GM19463 (cell line): ENCODE measurements around the gene SLC6A6.

Experiments
- ATAC-seq: cut with Tn5 transposase; IDR thresholded peaks from one replicate; pipeline ENCODE4 v1.9.1; 2021; ENCODE audit warnings: mild to moderate bottlenecking, moderate library complexity; ENCODE audit not compliant: unreplicated experiment

Gene SLC6A6

DNA sequence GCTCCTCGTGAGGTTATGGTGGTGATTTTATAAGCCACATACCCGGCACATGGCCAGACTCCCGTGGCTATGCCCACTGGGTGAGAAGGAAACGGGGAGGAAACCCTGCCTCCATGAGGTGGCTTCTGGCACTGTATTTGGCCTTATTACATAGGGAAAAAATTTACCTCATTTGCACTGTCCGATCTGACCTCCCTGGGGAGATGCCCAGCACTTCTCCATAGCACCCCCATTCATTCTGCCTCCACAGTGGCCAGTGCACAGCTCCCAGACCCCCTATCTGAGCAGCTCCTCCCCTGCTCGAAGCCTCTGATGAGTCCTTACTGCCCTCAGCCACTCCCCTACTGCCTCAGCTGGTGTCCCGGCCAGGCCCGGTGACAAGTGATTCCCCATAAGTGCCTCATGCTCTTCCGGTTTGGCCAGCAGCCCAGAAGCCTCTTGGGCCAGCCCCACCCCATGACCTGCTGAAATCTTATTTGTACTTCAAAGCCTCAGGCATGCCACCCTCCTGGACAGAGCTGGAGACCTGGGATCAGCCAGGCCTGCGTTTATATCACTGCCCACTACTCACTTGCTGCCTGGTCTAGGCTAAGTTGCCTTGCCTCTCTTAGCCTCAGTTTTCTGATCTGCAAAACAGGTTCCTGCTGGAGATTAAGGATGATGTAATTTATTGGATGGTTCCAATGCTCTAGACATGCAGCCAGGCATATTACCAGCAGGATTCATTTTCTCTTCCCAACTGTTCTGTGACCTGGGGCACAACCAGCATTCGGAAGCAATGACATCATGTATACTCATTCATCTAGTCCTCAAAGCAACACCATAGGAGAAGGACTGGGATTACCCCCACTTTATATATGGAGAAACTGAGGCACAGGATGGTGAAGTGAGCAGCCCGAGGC lies 30.6 kb upstream of the SLC6A6 start:
- ATAC-seq = peak; percentile 61

DNA sequence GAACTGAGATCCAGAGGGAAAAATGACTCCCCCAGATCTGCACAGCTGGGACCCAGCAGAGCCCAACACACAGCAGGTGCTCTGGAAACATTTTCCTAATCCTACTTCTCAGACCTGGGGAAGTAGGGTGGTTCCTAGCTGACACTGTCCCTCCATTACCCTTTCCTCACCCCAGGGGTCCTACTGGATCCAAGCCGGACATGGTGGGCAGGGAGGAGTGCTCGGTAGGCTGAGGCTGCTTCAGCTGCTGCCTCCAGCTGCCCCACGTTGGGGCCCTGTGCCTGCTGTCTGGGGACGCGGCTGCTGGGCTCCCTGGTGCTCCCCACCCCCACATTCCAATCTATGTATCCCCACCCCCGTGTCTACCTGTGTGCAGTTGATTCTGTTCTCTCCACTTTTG lies 29.8 kb upstream of the SLC6A6 start:
- ATAC-seq = no peak

DNA sequence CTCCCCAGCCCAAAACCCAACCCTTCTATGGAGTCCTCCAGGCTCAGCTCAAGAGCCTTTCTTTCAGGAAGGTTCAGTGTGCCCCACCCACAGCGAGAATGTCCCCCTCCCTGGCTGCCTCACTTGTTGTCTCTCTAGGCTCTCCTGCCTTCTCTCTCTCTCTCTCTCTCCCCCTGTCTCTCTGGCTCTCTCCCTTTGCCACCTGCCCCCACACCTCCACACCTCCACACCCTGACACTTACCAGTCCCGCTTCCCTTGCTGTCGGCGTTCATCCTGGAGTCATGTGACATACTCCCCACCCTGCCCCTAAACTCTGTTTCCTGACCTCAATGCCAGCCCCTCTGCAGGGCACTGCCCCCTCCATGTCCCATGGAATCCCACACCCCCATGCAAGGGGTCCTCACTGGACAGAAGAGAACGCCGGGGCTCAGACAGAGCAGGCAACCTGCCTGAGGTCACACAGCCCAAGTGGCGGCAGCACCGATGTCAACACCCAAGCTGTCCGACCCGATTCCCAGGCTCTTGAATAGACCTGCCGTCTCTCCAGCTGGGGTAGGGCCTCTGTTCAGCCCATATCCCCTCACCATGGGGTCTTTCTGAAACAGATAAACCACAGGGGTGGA lies 28.5 kb upstream of the SLC6A6 start:
- no peak for ATAC-seq

DNA sequence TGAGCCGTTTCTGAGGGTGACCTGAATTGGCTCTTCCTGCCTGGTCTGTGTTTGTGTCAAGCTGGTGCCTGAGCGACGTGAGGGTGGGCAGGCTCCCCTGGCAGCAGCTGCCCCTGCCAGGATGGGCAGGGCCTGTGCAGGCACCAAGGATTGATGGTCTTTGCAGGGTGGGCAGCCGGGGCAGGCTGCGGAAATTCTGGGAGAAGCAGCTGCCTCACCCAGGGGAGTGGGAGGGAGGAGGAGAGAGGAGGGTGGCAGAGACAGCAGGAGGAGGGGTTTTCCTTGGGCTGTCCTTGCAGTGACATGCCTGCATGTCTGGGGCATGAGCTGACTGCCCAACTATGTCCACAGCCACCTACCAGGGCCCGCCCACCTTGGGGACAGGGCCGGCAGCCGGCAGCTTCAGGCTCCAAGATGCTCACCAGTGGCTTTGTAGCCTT lies 27.9 kb upstream of the SLC6A6 start:
- no peak for ATAC-seq

DNA sequence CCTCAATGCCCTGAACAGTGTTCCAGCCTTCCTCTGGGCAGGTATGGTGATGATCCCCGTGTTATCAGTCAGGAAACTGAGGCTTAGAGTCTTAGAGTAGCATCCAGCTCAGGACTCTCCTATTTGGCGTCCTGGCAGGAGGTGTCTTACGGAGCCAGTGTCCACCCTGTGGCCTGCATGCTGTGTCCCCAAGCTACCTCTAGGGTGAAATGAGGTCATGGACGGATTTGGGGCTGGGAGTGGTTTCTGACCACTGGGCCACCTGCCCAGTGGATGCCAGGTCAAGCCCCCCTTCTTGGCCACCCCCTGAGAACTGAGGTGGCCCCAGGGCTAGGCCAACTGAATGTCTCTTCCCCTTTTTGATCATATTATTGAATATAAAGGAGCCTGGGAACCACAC lies 27.2 kb upstream of the SLC6A6 start:
- no peak for ATAC-seq

DNA sequence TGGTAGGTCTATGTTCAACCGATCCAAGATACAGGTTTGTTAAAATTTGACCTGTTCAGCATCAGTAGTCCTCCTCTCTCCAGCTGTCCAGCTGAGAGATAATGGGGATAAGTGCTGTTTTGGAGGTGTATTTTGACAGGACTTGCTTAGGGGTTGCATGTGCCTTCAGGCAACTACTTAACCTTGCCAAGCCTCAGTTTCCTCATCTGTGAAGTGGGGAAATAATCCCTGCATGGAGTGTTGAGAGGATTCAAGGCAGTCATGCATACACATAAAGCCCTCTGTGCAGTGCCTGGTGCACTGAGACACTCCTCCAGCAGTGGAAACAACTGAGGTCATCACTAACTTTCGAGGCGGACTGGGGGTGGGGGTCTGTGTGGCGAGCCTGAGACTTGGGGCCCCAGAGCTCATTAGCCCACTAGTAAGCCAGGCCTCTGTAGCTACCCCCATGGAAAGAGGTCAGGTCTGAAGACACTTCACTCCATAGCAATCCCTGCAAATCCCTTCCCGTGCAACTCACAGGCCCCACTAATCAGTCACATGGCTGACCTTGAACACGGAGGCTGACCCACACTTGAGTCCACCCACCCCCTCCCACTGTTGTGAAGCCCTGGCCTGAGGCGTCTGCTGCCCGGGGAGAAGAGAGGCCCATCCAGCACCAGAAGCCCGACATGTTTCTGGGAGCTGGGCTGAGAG lies 25.9 kb upstream of the SLC6A6 start:
- ATAC-seq = no peak

DNA sequence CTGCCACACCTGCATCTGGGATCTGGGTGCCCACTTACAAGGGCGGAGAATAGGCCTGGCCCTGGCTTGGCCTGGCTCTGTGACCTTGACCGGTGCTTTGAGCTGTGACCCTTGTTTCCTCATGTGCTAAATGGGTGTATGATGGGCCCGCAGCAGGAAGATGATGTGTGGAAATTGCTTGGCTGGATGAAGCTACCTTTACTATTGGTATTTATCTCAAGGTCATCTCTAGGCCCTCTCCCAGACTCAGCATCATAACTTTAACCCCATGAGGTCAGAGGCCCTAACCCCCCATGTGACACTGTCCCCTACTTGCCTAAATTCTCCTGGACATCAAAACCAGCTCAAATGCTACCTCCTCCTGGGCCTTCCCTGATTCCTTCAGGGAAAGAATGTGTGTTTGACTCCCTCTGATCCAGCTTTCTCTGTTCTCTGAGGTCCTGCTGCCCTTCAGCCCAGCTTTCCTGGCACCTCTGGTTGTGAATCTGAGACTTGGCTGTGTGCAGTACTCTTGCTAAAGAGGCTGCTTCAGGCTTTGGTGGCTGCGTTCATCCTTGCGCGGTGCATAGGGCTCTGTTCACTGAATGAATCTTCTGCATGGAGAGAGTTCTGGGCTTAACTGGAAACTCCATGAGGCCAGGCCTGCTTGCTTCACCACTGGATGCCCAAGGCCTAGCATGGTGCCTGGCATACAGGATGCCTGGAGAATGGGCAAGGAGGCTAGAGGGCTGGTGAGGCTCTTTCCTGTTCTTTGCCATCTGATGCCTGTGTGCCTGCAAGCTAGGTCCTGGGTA lies 25.2 kb upstream of the SLC6A6 start:
- ATAC-seq = no peak

DNA sequence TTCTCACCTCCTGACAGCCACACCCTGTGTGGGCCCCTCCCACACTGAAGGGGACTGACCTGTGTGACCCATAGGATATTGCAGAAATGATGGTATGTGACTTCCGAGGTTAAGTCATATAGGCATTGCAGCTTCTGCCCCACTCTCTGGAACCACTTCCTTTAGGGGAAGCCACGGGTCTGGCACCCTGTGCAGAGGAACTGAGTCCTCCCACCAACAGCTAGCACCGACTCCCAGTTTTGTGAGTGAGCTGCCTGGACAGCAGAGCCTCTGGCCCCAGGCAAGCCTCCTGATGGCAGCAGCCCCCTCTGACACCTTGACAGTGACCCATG lies 24.6 kb upstream of the SLC6A6 start:
- peak; percentile 72 for ATAC-seq

DNA sequence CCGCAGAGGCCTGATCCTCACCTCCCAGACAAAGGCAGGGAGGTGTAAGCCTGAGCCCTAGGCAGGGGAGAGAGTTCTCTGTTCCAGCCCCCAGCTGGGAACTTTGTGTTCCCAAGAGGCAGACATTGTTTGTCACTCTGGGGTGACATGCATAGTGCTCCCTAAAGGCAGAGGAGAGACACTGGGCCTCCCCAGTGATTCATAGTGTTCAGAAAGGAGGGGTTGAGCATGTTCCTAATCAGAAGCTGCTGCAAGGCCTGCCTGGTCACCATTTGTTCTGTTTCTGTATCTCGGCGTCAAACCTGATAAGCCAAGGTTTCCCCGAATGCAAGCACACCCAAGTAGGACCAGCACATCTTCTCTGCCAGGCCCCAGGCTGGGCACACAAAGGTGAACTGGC lies 24.0 kb upstream of the SLC6A6 start:
- no peak for ATAC-seq

DNA sequence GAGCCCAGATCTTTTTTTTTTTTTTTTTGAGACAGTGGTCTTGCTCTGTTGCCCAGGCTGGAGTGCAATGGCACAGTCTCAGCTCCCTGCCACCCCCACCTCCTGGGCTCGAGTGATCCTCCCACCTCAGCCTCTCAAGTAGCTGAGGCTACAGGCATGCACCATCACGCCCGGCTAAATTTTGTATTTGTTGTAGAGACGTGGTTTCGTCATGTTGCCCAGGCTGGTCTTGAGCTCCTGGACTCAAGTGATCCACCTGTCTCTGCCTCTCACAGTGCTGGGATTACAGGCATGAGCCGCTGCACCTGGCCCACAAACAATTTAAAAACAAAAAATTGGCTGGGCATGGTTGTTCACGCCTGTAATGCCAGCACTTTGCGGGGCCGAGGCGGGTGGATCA lies 22.6 kb upstream of the SLC6A6 start:
- no peak for ATAC-seq

DNA sequence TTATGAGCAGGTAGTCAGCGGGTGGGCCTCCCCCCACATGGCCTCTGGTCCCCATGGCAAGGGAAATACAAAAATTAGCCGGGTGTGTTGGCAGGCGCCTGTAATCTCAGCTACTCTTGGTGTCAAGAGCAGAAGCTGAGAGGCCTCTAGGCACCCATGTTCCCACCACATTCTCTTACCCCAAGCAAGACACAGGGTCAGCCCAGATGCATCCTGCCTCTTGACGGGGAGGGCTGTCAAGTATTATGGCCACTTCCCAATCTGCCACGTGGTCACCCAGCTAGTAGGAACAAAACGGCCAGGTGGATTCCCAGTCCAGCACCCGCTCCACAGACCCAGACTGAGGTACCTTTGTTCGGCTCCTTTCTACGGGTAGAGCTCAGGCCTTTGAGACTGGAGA lies 16.2 kb upstream of the SLC6A6 start:
- no peak for ATAC-seq

DNA sequence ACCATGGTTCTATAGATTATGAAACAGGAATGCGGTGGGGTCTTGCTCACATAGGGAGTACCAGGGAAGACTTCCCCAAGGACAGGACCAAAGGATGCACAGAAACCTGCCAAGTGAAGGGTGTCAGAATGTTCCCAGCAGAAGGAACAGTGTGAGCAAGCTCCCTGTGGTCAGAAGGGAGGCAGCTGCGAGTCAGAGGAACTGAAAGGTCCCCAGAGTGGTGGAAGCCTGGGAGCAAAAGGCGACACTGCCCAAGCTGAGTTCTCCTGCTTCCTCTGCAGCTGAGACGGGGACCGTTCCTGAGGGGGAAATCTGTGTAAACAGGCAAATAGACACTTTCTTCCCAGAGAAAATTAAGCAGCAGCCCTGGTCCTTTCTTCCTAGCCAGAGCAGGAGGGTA lies 14.2 kb upstream of the SLC6A6 start:
- ATAC-seq = no peak

DNA sequence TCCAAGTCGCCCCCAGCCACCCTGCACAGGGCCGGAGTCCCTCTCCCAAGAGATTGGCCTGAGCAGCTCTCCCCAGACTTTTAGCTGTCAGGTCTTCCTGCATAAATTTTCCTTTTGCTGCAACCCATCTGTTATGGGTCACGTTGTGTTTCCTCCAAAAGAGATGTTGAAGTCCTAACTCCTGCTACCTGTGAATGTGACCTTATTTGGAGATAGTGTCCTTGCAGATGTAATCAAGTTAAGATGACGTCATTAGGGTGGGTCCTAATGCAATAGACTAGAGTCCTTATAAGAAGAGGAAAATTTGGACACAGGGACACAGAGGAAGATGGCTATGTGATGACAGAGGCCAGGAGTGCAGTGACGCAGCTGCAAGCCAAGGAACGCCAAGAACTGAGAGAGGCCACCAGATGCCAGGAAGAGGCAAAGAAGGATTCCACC lies 13.2 kb upstream of the SLC6A6 start:
- no peak for ATAC-seq

DNA sequence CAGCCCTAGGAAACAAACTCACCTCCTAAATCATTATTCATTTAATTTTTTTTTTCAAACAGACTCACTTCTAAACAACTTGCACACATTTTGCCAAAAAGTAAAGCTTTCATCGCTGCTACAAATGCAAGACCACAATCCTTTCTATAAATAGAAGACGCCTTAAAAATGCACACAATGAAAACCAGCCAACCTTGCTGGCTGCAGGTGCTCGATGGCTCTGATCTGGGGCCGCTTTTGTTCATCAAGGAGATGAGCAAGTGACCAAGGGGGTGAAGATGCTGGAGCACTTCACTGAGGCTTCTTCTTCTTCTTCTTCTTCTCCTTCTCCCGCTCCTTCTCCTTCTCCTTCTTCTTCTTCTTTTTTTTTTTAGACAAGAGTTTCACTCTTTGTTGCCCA lies 12.7 kb upstream of the SLC6A6 start:
- ATAC-seq = no peak

DNA sequence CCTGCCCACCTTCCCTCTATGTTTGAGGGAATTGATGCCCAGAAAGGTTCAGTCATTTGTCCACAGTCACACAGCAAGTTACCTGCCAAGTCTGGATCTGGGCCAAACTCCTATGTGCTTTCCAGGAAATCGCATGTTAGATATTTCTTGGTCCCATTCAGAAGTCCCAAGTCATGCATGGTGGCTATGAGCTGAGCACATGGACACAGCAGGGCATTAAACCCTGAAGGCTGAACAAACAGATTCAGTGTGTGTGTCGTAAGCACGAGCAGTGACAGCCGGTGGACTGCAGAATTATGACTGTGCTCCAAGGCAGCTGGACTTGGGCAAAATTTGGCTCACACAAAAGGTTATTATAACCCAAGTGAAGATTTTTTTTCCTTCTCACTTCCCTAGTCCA lies 11.4 kb upstream of the SLC6A6 start:
- no peak for ATAC-seq

DNA sequence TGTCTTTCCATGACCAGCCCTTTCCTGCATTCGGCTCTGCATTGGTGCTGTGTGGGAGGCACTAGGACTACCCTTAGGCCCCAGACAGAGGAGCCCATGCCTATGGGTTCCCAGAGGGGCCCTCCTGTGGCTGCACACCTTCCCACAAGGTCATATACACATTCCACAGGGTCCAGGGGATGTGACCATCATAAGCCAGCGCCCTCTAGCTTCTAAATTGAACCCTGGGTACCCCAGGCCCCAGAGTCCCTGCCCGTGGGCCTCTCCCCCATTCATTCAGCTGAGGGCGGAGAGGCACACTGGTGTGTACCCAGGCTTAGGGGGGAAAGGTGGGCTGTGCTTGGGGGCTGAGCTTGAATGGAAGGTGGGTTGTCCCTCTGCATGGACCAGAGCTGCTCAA lies 10.2 kb upstream of the SLC6A6 start:
- no peak for ATAC-seq

DNA sequence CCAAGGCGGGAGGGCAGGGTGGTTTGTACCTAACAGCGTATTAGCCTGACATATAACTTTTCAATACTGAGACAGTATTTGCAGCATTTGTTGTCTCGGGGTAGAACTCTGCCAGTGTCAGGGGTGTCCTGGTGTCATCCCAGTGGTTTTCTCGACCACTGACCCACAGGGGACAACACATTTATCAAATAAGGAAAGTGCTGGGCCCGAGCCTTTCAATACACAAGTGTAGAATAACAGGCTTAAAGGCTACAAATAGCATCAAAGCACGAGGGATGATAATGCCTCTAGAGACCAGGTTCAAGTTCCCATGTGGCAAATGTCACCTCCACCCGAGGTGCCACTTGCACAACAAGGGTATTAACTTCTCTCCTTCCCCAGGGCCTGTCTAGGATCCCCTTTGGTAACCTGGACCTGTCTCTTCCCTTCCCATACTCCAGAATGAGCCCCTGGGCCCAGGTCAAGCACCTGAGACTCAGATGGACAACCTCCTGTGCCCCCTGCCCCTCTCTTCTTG lies 9.5 kb upstream of the SLC6A6 start:
- ATAC-seq = no peak

DNA sequence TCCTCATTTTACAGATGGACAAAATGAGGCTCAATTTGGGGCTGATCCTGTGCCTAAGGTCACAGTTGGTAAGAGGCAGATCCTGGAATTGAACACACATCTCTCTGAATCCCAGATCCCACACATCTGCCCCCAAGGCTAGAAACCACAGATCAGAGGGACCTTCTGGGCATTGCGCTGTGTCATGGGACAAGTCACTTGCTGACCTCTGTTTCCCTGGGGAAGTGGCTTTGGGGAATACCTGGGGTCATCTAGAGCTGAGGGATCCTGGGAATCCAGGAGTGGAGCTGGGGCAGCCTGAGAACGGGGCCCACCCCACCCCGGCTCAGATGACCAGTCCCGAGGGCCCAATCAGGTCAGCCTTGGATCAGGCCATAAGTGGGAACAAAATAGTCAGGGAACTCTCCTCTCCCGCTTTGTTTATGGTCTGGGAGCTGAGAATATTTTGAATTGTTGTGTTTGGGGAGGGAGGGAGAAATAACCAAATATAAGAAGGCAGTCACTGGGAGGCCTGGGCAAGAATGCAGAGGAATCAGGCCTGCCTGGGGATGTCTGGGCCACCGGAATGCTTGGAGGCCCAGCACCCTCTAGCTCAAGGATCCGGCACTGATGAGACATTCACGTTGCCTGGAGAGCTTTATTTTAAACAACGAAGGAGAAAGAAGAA lies 8.8 kb upstream of the SLC6A6 start:
- no peak for ATAC-seq

DNA sequence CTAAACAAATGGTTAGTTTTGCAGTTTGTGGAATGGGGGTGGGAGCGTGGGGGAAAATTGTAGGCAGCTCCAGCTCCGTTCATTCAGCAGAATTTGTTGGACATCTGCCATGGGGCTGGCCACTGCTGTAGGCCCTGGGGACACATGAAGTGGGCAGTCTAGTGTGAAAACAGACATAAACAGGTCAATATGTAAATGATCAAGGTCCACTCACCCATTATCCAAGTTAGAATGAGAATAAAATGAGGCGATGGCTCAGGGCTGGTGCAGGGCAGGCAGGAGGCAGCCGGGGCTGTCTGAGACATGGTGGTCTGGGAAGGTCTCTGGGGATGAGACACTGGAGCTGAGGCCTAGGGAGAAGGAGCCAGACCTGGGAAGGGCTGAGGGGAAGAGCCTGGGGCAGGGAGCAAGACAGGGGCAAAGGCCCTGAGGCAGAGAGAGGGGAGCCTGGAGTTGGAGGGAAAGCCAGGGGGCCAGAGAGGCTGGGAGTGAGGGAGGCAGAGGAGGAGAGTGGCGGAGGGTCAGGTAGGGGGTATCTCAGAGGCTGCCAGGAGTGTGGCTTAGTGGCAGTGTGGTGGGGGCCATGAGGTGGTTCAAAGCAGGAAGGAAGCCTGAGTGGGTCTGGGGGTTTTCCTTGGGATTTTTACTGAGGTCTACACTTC lies 6.2 kb upstream of the SLC6A6 start:
- no peak for ATAC-seq

DNA sequence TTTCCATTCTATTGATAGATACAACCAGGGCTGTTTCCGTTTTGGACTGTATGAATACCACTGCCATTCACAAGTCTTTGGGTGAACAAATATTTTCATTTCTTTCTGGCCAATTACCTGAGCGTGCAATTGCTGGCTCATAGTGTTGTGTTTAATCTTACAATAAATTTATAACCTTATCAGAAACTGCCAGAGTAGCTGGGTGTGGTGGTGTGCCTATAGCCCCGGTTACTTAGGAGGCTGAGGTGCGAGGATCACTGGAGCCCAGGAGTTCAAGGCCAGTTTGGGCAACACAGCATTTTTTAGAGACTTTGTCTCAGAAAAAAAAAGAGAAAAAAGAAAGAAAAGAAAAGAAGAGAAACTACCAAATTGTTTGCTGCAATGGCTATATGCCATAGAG lies 5.4 kb upstream of the SLC6A6 start:
- ATAC-seq = no peak
